GM12875 (cell line): ENCODE measurements around the gene DESI1.
A peak's percentile ranks its signal among the peaks of the same experiment; 100 is the strongest.
"Not testable (repeated sequence)": the region's sequence is repeated elsewhere in the genome, so short reads cannot be mapped to it uniquely, and the experiment has no call there.

Experiments used
- H3K4me3 ChIP-seq: one replicate; pipeline ENCODE4 v1.5.1; 2011; ENCODE audit warnings: low read depth, low read length, control low read depth
- CTCF ChIP-seq: IDR thresholded peaks from 2 replicates; pipeline ENCODE4 v1.5.1; 2011; ENCODE audit warnings: low read depth, mild to moderate bottlenecking, control low read depth, inconsistent platforms, low read length, moderate library complexity, borderline replicate concordance; ENCODE audit not compliant: insufficient read depth

Gene DESI1

GRCh38 chr22:41620589-41621098, at the start of gene DESI1:
Gene DESI1, minus strand, starts transcription at chr22:41621043. Its CDS starts 204 bp downstream, at chr22:41620839.
- H3K4me3 ChIP-seq: peak within 1 kb of the TSS; percentile 89
- no peak for TF ChIP-seq CTCF

GRCh38 chr22:41668971-41669911, 48.4 kb upstream of the DESI1 start:
- no peak for TF ChIP-seq CTCF

GRCh38 chr22:41664951-41665350, 44.1 kb upstream of the DESI1 start:
- no peak for TF ChIP-seq CTCF
- no peak overlapping the region for H3K4me3 ChIP-seq

More at GRCh38 chr22:41668971-41669911, 48.4 kb upstream of the DESI1 start:
- no peak overlapping the region for H3K4me3 ChIP-seq

- no peak overlapping the region for H3K4me3 ChIP-seq
- TF ChIP-seq CTCF: no peak
Observed at GRCh38 chr22:41664490-41664889, 43.6 kb upstream of the DESI1 start.

- not testable (repeated sequence) for H3K4me3 ChIP-seq
Observed at GRCh38 chr22:41663594-41663993, 42.8 kb upstream of the DESI1 start.

GRCh38 chr22:41661713-41662112, 40.9 kb upstream of the DESI1 start:
- no peak for TF ChIP-seq CTCF
- H3K4me3 ChIP-seq: no peak overlapping the region

- no peak overlapping the region for H3K4me3 ChIP-seq
- TF ChIP-seq CTCF: no peak
Observed at GRCh38 chr22:41661088-41661487, 40.2 kb upstream of the DESI1 start.
